Testis (tissue), 2 donors: ENCODE results near the gene HECW1.

ENCODE experiments used
- POLR2A ChIP-seq: fragments of 450-650 bp; IDR thresholded peaks from one replicate; pipeline ENCODE4 v1.6.1; 2017; ENCODE audit warnings: antibody characterized with exemption, mild to moderate bottlenecking, moderate library complexity
- TF ChIP-seq, protein P1 (sequence below), 3 experiments: fragments of 450-650 bp in 2 of 3; fragments of 200-600 bp in 1 of 3; sonication (generic) in 1 of 3; IDR thresholded peaks; one replicate each; pipeline ENCODE4 v1.5.1; 2016 to 2019; ENCODE audit warnings: antibody characterized with exemption in 3 of 3, mild to moderate bottlenecking in 2 of 3, moderate library complexity in 1 of 3

DNA sequence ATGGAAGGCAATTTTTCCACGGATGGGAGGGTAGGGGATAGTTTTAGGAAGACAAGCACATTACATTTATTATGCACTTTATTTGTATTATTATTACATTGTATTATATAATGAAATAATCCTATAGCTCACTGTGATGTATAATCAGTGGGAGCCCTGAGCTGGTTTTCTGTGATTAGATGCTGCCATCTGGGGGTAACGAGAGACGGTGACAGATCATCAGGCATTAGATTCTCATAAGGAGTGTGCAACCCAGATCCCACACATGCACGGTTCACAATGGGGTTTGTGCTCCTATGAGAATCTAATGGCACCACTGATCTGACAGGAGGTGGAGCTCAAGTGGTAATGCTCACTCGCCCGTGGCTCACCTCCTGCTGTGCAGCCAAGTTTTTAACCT lies 366.6 kb downstream of the HECW1 start:
- TF ChIP-seq, protein P1, sequence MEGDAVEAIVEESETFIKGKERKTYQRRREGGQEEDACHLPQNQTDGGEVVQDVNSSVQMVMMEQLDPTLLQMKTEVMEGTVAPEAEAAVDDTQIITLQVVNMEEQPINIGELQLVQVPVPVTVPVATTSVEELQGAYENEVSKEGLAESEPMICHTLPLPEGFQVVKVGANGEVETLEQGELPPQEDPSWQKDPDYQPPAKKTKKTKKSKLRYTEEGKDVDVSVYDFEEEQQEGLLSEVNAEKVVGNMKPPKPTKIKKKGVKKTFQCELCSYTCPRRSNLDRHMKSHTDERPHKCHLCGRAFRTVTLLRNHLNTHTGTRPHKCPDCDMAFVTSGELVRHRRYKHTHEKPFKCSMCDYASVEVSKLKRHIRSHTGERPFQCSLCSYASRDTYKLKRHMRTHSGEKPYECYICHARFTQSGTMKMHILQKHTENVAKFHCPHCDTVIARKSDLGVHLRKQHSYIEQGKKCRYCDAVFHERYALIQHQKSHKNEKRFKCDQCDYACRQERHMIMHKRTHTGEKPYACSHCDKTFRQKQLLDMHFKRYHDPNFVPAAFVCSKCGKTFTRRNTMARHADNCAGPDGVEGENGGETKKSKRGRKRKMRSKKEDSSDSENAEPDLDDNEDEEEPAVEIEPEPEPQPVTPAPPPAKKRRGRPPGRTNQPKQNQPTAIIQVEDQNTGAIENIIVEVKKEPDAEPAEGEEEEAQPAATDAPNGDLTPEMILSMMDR (IDR thresholded peaks at IDR 0.05): no peak
- TF ChIP-seq POLR2A: no peak
